Loucy (cell line): Measurements from ENCODE around the gene TSTD2.

Experiments
- EZH2phosphoT487 ChIP-seq: fragments of 200-600 bp; IDR thresholded peaks from 2 replicates; pipeline ENCODE4 v1.6.1; 2018; ENCODE audit warnings: antibody characterized with exemption, mild to moderate bottlenecking, moderate library complexity, borderline replicate concordance
- TF ChIP-seq, protein P1 (sequence below): fragments of 200-600 bp; sonication (generic); conservative IDR thresholded peaks from 2 replicates; pipeline ENCODE4 v1.5.1; 2014; ENCODE audit warnings: mild to moderate bottlenecking, antibody characterized with exemption, low read length

DNA sequence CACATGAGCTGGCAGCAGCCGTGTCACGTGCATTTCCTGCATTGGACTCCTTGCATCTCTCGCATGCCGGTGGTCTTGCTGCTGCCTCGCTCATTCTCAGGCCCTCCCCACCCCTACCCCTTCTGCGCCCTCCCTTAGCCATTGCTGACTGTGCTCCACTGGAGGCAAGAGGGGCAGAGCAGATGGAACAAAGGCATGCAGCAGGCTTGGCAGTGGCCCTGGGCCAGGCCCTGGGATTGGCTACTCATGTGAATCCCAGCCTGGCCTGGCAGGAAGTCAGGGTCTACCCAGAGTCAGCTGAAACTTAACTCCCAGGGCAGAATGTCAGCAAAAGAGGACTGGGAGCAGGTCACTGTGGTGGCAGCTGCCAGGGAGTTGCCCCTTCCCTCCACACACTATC, 62.3 kb downstream of the TSTD2 start:
- TF ChIP-seq, protein P1, sequence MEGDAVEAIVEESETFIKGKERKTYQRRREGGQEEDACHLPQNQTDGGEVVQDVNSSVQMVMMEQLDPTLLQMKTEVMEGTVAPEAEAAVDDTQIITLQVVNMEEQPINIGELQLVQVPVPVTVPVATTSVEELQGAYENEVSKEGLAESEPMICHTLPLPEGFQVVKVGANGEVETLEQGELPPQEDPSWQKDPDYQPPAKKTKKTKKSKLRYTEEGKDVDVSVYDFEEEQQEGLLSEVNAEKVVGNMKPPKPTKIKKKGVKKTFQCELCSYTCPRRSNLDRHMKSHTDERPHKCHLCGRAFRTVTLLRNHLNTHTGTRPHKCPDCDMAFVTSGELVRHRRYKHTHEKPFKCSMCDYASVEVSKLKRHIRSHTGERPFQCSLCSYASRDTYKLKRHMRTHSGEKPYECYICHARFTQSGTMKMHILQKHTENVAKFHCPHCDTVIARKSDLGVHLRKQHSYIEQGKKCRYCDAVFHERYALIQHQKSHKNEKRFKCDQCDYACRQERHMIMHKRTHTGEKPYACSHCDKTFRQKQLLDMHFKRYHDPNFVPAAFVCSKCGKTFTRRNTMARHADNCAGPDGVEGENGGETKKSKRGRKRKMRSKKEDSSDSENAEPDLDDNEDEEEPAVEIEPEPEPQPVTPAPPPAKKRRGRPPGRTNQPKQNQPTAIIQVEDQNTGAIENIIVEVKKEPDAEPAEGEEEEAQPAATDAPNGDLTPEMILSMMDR = no peak
- no peak for TF ChIP-seq EZH2phosphoT487
